ENCODE data around the gene NUAK1. TPM values are rescaled to one million over a fixed set of nuclear protein-coding genes. Genes with fewer than 3 reads are reported as not detected.

Gene NUAK1
- total RNA-seq, 1 donor: 21.7 TPM

DNA sequence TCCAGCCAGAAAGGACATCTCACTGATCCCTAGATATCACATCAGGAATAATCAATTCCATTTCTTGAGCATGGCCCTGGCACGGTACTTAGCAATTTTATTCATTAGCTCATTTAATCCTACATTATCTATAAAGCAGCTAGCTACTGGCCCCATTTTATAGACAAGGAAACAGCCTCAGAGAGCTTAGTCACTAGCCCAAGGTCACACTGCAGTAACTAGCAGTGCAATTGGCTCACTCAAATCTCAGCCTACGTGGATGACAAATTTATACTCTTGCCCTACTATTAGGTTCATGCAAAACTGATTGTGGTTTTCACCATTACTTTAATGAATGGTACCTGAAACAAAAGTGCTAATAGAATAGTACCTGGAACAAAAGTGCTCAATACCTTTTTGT lies 41.7 kb downstream of the NUAK1 start:
- no peak for DNase-seq (ENCODE audit: insufficient read length, low spot score, missing footprints)
- Histone ChIP-seq H3K4me1 (ENCODE audit: insufficient read depth, low read length) (peaks cover 10% of the 10 kb centered on the region), H2AFZ (ENCODE audit: low read length) (no peak overlapping the region)

DNA sequence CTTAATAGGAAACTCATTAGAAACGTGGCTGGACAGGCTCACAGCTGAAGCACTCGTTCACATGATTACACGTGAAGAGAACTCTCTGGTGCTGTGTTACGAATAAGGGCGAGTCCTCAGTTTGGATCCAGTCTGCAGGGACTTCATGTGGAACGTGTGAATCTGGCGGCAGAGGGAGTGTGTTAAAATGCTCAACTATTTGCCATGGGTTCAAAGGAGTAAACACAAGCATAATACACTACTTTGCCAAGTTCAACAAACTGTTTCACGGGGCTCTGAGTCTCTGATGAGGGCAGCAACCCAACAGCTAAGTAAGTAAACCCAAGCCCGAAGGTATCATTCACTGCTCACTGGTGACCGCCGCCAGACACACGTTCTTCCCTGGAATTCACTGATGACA lies 42.4 kb downstream of the NUAK1 start:
- Histone ChIP-seq H3K4me2 (ENCODE audit: insufficient read depth, low read length) (no peak overlapping the region), H3K79me2 (ENCODE audit: insufficient read depth, low read length) (peaks cover 2% of the 10 kb centered on the region), H3K36me3 (ENCODE audit: insufficient read depth, low read length) (peaks cover 10% of the 10 kb centered on the region)

More for the DNA sequence above, 41.7 kb downstream of the NUAK1 start:
- Histone ChIP-seq H3K9me3 (ENCODE audit: low read depth, low read length) (no peaks in the 10 kb centered on the region), H3K79me2 (ENCODE audit: insufficient read depth, low read length) (peaks cover 2% of the 10 kb centered on the region), H3K27me3 (ENCODE audit: insufficient read depth, low read length) (no peaks in the 10 kb centered on the region), H3K27ac (ENCODE audit: low read depth, low read length) (no peak overlapping the region), H4K20me1 (ENCODE audit: insufficient read depth, low read length) (peaks cover 3% of the 10 kb centered on the region), H3K4me2 (ENCODE audit: insufficient read depth, low read length) (no peak overlapping the region), H3K36me3 (ENCODE audit: insufficient read depth, low read length) (peaks cover 10% of the 10 kb centered on the region), H3K4me3 (ENCODE audit: insufficient read depth, low read length) (no peak overlapping the region)
- TF ChIP-seq, protein P1, sequence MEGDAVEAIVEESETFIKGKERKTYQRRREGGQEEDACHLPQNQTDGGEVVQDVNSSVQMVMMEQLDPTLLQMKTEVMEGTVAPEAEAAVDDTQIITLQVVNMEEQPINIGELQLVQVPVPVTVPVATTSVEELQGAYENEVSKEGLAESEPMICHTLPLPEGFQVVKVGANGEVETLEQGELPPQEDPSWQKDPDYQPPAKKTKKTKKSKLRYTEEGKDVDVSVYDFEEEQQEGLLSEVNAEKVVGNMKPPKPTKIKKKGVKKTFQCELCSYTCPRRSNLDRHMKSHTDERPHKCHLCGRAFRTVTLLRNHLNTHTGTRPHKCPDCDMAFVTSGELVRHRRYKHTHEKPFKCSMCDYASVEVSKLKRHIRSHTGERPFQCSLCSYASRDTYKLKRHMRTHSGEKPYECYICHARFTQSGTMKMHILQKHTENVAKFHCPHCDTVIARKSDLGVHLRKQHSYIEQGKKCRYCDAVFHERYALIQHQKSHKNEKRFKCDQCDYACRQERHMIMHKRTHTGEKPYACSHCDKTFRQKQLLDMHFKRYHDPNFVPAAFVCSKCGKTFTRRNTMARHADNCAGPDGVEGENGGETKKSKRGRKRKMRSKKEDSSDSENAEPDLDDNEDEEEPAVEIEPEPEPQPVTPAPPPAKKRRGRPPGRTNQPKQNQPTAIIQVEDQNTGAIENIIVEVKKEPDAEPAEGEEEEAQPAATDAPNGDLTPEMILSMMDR (IDR thresholded peaks at IDR 0.05; ENCODE audit: extremely low read depth, low read depth, low read length): no peak

DNA sequence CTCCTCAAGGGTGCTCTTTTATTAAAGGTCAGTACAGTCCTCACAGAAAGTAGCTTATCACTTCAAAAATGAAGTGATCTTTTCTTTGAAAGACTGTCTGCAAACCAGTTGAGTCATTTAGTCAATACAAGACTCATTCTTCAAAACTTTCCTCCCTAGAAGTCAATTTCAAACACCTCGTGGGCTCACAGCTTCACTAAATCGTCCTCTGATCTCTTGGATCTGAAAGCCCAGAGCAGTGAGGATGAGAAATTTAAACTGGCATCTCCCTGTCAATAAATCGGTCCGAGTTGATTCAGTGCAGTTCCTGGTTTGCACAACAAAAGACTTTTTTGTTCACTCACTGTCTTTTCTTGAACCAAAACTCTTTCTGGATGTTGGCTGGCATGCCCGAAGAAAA lies 44.5 kb downstream of the NUAK1 start:
- no peak overlapping the region for H3K27ac ChIP-seq (ENCODE audit: low read depth, low read length)
- peaks cover 32% of the 10 kb centered on the region for H3K4me1 ChIP-seq (ENCODE audit: insufficient read depth, low read length)

More for the DNA sequence above, 42.4 kb downstream of the NUAK1 start:
- Histone ChIP-seq H3K9me3 (ENCODE audit: low read depth, low read length) (no peaks in the 10 kb centered on the region), H3K27me3 (ENCODE audit: insufficient read depth, low read length) (no peaks in the 10 kb centered on the region), H3K4me1 (ENCODE audit: insufficient read depth, low read length) (peaks cover 13% of the 10 kb centered on the region), H2AFZ (ENCODE audit: low read length) (no peak overlapping the region), H4K20me1 (ENCODE audit: insufficient read depth, low read length) (peaks cover 3% of the 10 kb centered on the region), H3K4me3 (ENCODE audit: insufficient read depth, low read length) (no peak overlapping the region), H3K27ac (ENCODE audit: low read depth, low read length) (no peak overlapping the region)
- peak; percentile 78 for DNase-seq (ENCODE audit: insufficient read length, low spot score, missing footprints)
- TF ChIP-seq, protein P1 (IDR thresholded peaks at IDR 0.05; ENCODE audit: extremely low read depth, low read depth, low read length): no peak

DNA sequence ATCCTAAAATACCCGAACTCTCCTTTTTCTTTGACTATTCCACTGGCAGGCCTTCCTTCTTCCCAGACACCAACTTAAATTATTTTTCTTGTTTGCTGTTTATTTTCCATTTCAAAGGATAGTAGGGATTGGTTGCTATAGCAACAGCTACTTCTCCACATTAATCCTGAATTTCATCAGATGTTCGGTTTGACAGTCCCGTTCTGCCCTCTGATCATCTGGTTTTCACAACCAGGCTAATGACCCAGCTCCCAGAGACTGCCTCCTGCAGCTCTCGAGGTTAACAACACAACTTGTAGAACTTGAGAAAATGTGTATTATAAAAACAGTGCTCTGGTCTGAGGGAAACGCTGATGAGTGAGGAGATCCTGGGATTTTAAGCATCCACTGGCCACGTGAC lies 45.5 kb downstream of the NUAK1 start:
- TF ChIP-seq, protein P1 (IDR thresholded peaks at IDR 0.05; ENCODE audit: extremely low read depth, low read depth, low read length): no peak
- no peaks in the 10 kb centered on the region for H4K20me1 ChIP-seq (ENCODE audit: insufficient read depth, low read length)
- H3K27me3 ChIP-seq (ENCODE audit: insufficient read depth, low read length): no peaks in the 10 kb centered on the region
- H3K36me3 ChIP-seq (ENCODE audit: insufficient read depth, low read length): peaks cover 10% of the 10 kb centered on the region
- H3K4me3 ChIP-seq (ENCODE audit: insufficient read depth, low read length): no peak overlapping the region
- no peak for DNase-seq (ENCODE audit: insufficient read length, low spot score, missing footprints)
- H3K4me1 ChIP-seq (ENCODE audit: insufficient read depth, low read length): peaks cover 32% of the 10 kb centered on the region
- no peak overlapping the region for H3K27ac ChIP-seq (ENCODE audit: low read depth, low read length)
- no peak overlapping the region for H3K4me2 ChIP-seq (ENCODE audit: insufficient read depth, low read length)
- no peaks in the 10 kb centered on the region for H3K9me3 ChIP-seq (ENCODE audit: low read depth, low read length)
- no peak overlapping the region for H2AFZ ChIP-seq (ENCODE audit: low read length)
- peaks cover 2% of the 10 kb centered on the region for H3K79me2 ChIP-seq (ENCODE audit: insufficient read depth, low read length)

More for the DNA sequence above, 44.5 kb downstream of the NUAK1 start:
- Histone ChIP-seq H2AFZ (ENCODE audit: low read length) (no peak overlapping the region), H3K79me2 (ENCODE audit: insufficient read depth, low read length) (peaks cover 2% of the 10 kb centered on the region), H3K9me3 (ENCODE audit: low read depth, low read length) (no peaks in the 10 kb centered on the region), H3K4me2 (ENCODE audit: insufficient read depth, low read length) (no peak overlapping the region), H3K27me3 (ENCODE audit: insufficient read depth, low read length) (no peaks in the 10 kb centered on the region), H4K20me1 (ENCODE audit: insufficient read depth, low read length) (no peaks in the 10 kb centered on the region), H3K36me3 (ENCODE audit: insufficient read depth, low read length) (peaks cover 10% of the 10 kb centered on the region), H3K4me3 (ENCODE audit: insufficient read depth, low read length) (no peak overlapping the region)
- TF ChIP-seq, protein P1 (IDR thresholded peaks at IDR 0.05; ENCODE audit: extremely low read depth, low read depth, low read length): no peak
- DNase-seq (ENCODE audit: insufficient read length, low spot score, missing footprints): peak; percentile 65

Data from osteoblast (primary cell).